ENCODE results near the gene CUL4A.
"Not testable (repeated sequence)": the region's sequence is repeated elsewhere in the genome, so short reads cannot be mapped to it uniquely, and the experiment has no call there.

Gene CUL4A

GRCh38 chr13:113209759-113210421, 477 bp downstream of the CUL4A start:
- DNase-seq: peak; percentile 83

GRCh38 chr13:113210833-113211232, 1.4 kb downstream of the CUL4A start:
- DNase-seq: peak; percentile 59

- DNase-seq: peak; percentile 62
These were observed 2.4 kb downstream of the CUL4A start for GRCh38 chr13:113211774-113212173.

GRCh38 chr13:113216254-113217048, 7.0 kb downstream of the CUL4A start:
- DNase-seq: no peak

- DNase-seq: no peak
These were observed 9.2 kb downstream of the CUL4A start for GRCh38 chr13:113218586-113218985.

- DNase-seq: no peak
These were observed 10.0 kb downstream of the CUL4A start for GRCh38 chr13:113219256-113219940.

GRCh38 chr13:113220141-113220598, 10.8 kb downstream of the CUL4A start:
- DNase-seq: peak; percentile 86

GRCh38 chr13:113220877-113221276, 11.5 kb downstream of the CUL4A start:
- DNase-seq: no peak

- no peak for DNase-seq
These were observed 13.7 kb downstream of the CUL4A start for GRCh38 chr13:113223070-113223469.

- DNase-seq: no peak
These were observed 15.1 kb downstream of the CUL4A start for GRCh38 chr13:113224486-113224885.

- no peak for DNase-seq
These were observed 16.1 kb downstream of the CUL4A start for GRCh38 chr13:113225515-113225914.

- DNase-seq: no peak
These were observed 17.5 kb downstream of the CUL4A start for GRCh38 chr13:113226873-113227450.

- no peak for DNase-seq
These were observed 19.7 kb downstream of the CUL4A start for GRCh38 chr13:113229161-113229560.

- no peak for DNase-seq
These were observed 20.4 kb downstream of the CUL4A start for GRCh38 chr13:113229791-113230190.

GRCh38 chr13:113231306-113232207, 22.1 kb downstream of the CUL4A start:
- no peak for DNase-seq

GRCh38 chr13:113232208-113233003, 23.0 kb downstream of the CUL4A start:
- no peak for DNase-seq

- DNase-seq: no peak
These were observed 23.7 kb downstream of the CUL4A start for GRCh38 chr13:113233101-113233500.

- DNase-seq: peak; percentile 59
These were observed 29.1 kb downstream of the CUL4A start for GRCh38 chr13:113238536-113238935.

GRCh38 chr13:113239357-113239756, 29.9 kb downstream of the CUL4A start:
- no peak for DNase-seq

- no peak for DNase-seq
These were observed 30.6 kb downstream of the CUL4A start for GRCh38 chr13:113239986-113240385.

GRCh38 chr13:113241623-113242022, 32.2 kb downstream of the CUL4A start:
- not testable (repeated sequence) for DNase-seq
